ENCODE data around the gene TNFSF12.
A peak's percentile ranks its signal among the peaks of the same experiment; 100 is the strongest.

TNFSF12 gene

GRCh38 chr17:7580604-7581575, 32.0 kb downstream of the TNFSF12 start:
- no peak for DNase-seq (ENCODE audit: low spot score in 2 of 2)
- in situ Hi-C loops (cut with MboI; ENCODE audit: low sequenced_read_pairs) = no loop called here
- peaks cover 38% of the 10 kb centered on the region for H3K36me3 ChIP-seq (replicated peaks)

DNA sequence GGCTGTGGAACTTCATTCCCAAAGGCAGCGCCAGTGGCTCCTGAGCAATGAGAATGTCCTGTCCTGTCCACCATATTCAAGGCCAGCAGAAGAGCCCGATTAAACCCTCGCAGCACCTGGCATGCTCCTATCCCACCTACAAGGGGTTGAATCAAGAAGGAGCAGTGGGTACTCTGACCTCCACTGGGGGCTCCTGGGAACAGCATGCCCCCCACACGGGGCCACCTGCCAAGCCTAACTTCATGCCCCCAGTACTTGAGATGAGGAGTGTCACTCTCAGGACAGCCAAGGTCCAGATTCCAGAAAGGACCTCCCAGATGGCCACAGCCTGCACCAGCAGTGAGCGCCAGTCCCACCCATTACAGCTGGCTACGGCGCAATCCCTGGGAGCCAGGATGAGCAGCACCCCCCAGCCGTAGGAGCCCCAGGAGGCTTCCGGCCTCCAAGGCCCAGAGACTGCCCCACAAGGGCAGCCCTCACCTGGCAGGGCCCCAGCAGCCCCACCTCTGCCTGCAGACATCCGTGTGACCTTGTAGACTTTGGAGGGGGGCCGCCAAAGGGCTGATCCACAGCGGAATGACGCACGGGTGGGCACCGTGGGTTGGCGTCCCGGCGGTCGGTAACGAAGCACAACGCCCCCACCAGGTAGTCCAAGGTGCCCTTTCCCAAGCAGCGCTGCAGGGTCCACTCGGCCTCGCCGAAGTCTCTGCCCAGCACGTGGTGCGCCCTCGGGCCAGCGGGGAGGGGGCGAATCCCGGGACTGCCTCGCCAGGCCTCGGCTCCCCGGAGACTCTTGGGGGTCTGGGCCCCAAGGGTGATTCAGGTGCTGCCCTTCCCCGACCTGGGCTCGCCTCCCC, 33.8 kb downstream of the TNFSF12 start:
- DNase-seq (ENCODE audit: low spot score in 2 of 2) = no peak
- no peaks in the 10 kb centered on the region for H3K9me3 ChIP-seq
- peak overlapping the region; percentile 91 for H3K4me3 ChIP-seq
- in situ Hi-C loops (cut with MboI; ENCODE audit: low sequenced_read_pairs) = no loop called here
- peaks cover 21% of the 10 kb centered on the region for H3K4me1 ChIP-seq
- H3K27me3 ChIP-seq (ENCODE audit: low read depth) = no peaks in the 10 kb centered on the region
- H3K36me3 ChIP-seq (replicated peaks) = peaks cover 31% of the 10 kb centered on the region

More at GRCh38 chr17:7580604-7581575, 32.0 kb downstream of the TNFSF12 start:
- Histone ChIP-seq H3K4me1 (peaks cover 21% of the 10 kb centered on the region), H3K27me3 (ENCODE audit: low read depth) (no peaks in the 10 kb centered on the region), H3K4me3 (no peak overlapping the region), H3K9me3 (no peaks in the 10 kb centered on the region)

GRCh38 chr17:7583253-7584109, 34.6 kb downstream of the TNFSF12 start, which contains the start of gene MPDU1:
Gene MPDU1, plus strand, starts transcription at chr17:7583852. Its CDS starts 11 bp downstream, at chr17:7583863.
- Histone ChIP-seq H3K27me3 (ENCODE audit: low read depth) (no peaks in the 10 kb centered on the region), H3K4me3 (peak within 1 kb of the TSS; percentile 91), H3K36me3 (replicated peaks) (peaks cover 28% of the 10 kb centered on the region), H3K9me3 (no peaks in the 10 kb centered on the region), H3K4me1 (peaks cover 21% of the 10 kb centered on the region)
- DNase-seq (ENCODE audit: low spot score in 2 of 2) = peak; percentile 98
- in situ Hi-C loops (cut with MboI; ENCODE audit: low sequenced_read_pairs) = no loop called here

DNA sequence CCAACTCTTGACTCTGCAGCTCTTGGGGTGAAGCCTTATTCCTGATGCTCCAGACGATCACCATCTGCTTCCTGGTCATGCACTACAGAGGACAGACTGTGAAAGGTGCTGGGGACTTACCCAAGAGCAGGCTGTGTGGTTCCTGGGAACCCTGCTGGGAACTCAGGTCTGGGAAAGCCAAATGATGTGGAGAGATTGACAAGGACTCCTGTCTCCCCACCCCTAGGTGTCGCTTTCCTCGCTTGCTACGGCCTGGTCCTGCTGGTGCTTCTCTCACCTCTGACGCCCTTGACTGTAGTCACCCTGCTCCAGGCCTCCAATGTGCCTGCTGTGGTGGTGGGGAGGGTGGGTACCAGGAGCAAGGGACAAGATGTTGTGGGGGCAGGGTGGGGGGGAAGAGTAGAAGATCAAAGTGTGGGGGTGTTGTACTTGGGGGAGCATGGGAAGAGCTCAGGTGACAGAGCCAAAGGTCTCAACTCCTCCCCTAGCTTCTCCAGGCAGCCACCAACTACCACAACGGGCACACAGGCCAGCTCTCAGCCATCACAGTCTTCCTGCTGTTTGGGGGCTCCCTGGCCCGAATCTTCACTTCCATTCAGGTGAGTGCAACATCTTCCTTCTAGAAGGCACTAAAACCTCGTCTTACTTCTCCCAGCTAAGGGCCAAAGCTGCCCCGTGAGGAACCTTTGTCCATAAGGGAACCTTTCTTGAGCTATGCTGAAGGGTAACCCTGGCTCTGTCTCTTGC, 38.0 kb downstream of the TNFSF12 start:
- H3K36me3 ChIP-seq (replicated peaks) = peaks cover 49% of the 10 kb centered on the region
- no peaks in the 10 kb centered on the region for H3K9me3 ChIP-seq
- in situ Hi-C loops (cut with MboI; ENCODE audit: low sequenced_read_pairs) = no loop called here
- peaks cover 21% of the 10 kb centered on the region for H3K4me1 ChIP-seq
- no peak overlapping the region for H3K4me3 ChIP-seq
- no peaks in the 10 kb centered on the region for H3K27me3 ChIP-seq (ENCODE audit: low read depth)
- peak in 1 of 2 experiments; percentile 57 for DNase-seq (ENCODE audit: low spot score in 2 of 2)

- in situ Hi-C loops (cut with MboI; ENCODE audit: low sequenced_read_pairs) = no loop called here
- no peak overlapping the region for H3K4me3 ChIP-seq
- H3K4me1 ChIP-seq = peaks cover 14% of the 10 kb centered on the region
- H3K27me3 ChIP-seq (ENCODE audit: low read depth) = no peaks in the 10 kb centered on the region
- H3K9me3 ChIP-seq = no peaks in the 10 kb centered on the region
- H3K36me3 ChIP-seq (replicated peaks) = peaks cover 56% of the 10 kb centered on the region
- no peak for DNase-seq (ENCODE audit: low spot score in 2 of 2)
These were observed 38.7 kb downstream of the TNFSF12 start for GRCh38 chr17:7587420-7588151.

DNA sequence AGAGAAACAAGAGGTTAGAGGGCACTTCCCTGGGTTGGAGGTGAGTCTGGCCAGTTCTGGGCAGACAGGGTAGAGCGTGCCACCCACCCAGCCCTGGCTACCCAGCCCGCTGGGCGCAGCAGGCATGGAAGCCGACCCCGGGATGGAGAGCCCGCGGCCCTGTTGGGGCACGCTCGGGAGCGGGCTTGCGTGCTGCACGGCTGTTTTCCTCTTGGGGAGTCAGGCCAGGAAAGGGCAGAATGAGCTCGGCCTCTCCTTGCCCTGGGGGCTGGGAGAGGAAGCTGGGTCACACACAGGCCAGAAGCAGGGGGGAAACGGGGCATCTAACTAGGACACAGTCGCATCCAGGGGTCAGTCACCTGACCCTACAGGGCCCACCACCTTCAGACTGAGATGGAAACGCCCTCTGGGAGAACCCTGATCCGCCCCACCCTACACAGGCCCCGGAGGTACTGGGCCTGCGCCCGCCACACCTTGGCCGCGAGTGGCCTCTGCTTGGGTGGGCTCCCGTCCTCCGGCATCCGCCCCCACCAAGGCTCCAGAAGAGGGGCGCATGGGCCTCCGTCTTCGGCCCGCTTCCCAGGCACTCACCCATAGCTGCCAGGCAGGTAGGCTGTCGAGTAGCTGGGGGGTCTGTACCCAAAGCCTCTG, 39.8 kb downstream of the TNFSF12 start:
- DNase-seq (ENCODE audit: low spot score in 2 of 2) = no peak
- Histone ChIP-seq H3K27me3 (ENCODE audit: low read depth) (no peaks in the 10 kb centered on the region), H3K4me3 (no peak overlapping the region), H3K4me1 (peaks cover 6% of the 10 kb centered on the region), H3K9me3 (no peaks in the 10 kb centered on the region), H3K36me3 (replicated peaks) (peaks cover 63% of the 10 kb centered on the region)
- in situ Hi-C loops (cut with MboI; ENCODE audit: low sequenced_read_pairs) = no loop called here

- Histone ChIP-seq H3K9me3 (no peaks in the 10 kb centered on the region), H3K27me3 (ENCODE audit: low read depth) (no peaks in the 10 kb centered on the region), H3K36me3 (replicated peaks) (peaks cover 70% of the 10 kb centered on the region), H3K4me1 (peaks cover 6% of the 10 kb centered on the region), H3K4me3 (no peak overlapping the region)
- DNase-seq (ENCODE audit: low spot score in 2 of 2) = no peak
- in situ Hi-C loops (cut with MboI; ENCODE audit: low sequenced_read_pairs) = no loop called here
These were observed 40.5 kb downstream of the TNFSF12 start for GRCh38 chr17:7589204-7589868.

GRCh38 chr17:7589891-7590691, 41.2 kb downstream of the TNFSF12 start, which contains the start of gene SOX15:
Gene SOX15, minus strand, starts transcription at chr17:7590094. Its CDS starts 418 bp downstream, at chr17:7589676.
- Histone ChIP-seq H3K36me3 (replicated peaks) (peaks cover 77% of the 10 kb centered on the region), H3K9me3 (no peaks in the 10 kb centered on the region), H3K4me3 (no peak within 1 kb of the TSS), H3K4me1 (no peaks in the 10 kb centered on the region), H3K27me3 (ENCODE audit: low read depth) (no peaks in the 10 kb centered on the region)
- DNase-seq (ENCODE audit: low spot score in 2 of 2) = no peak
- in situ Hi-C loops (cut with MboI; ENCODE audit: low sequenced_read_pairs) = no loop called here

GRCh38 chr17:7590743-7591142, 41.9 kb downstream of the TNFSF12 start:
- in situ Hi-C loops (cut with MboI; ENCODE audit: low sequenced_read_pairs) = no loop called here
- H3K4me1 ChIP-seq = no peaks in the 10 kb centered on the region
- H3K36me3 ChIP-seq (replicated peaks) = peaks cover 84% of the 10 kb centered on the region
- no peaks in the 10 kb centered on the region for H3K27me3 ChIP-seq (ENCODE audit: low read depth)
- no peaks in the 10 kb centered on the region for H3K9me3 ChIP-seq
- DNase-seq (ENCODE audit: low spot score in 2 of 2) = no peak
- no peak overlapping the region for H3K4me3 ChIP-seq

- H3K36me3 ChIP-seq (replicated peaks) = peaks cover 90% of the 10 kb centered on the region
- no peak overlapping the region for H3K4me3 ChIP-seq
- H3K27me3 ChIP-seq (ENCODE audit: low read depth) = no peaks in the 10 kb centered on the region
- no peaks in the 10 kb centered on the region for H3K9me3 ChIP-seq
- DNase-seq (ENCODE audit: low spot score in 2 of 2) = no peak
- H3K4me1 ChIP-seq = no peaks in the 10 kb centered on the region
- in situ Hi-C loops (cut with MboI; ENCODE audit: low sequenced_read_pairs) = no loop called here
These were observed 42.7 kb downstream of the TNFSF12 start for GRCh38 chr17:7591596-7591995.

All from HAP-1 (cell line).